Body of pancreas (tissue), 4 donors: Measurements from ENCODE around the gene JADE1. TPM values are rescaled to one million over a fixed set of nuclear protein-coding genes. Genes with fewer than 3 reads are reported as not detected.

Experiments used
- ATAC-seq: fragments of 150-250 bp; one replicate; pipeline ENCODE4 v1.9.1; 2016
- DNase-seq, 4 donors: peaks; one replicate each; pipeline ENCODE4 v3.0.0-alpha.2; 2019
- H3K27ac ChIP-seq, 4 donors: fragments of 200-600 bp; sonication (generic); 1 replicate in 3 of 4; 2 replicates in 1 of 4; pipeline versions ENCODE4 v1.5.1 to v1.6.1; 2016 to 2019; ENCODE audit warnings: mild to moderate bottlenecking in 1 of 4, mixed read lengths in 1 of 4, moderate library complexity in 1 of 4
- H3K27me3 ChIP-seq, 2 donors: fragments of 200-600 bp; sonication (generic); one replicate each; pipeline ENCODE4 v1.6.0; 2016; ENCODE audit warnings: mild to moderate bottlenecking in 1 of 2
- H3K36me3 ChIP-seq, 2 donors: fragments of 200-600 bp; sonication (generic); replicated peaks in 1 of 2; 2 replicates each; pipeline ENCODE4 v1.5.1; 2016; ENCODE audit warnings: low read depth in 2 of 2; ENCODE audit not compliant: insufficient read depth in 1 of 2
- H3K4me1 ChIP-seq: fragments of 200-600 bp; sonication (generic); one replicate; pipeline ENCODE4 v1.6.0; 2016
- H3K4me3 ChIP-seq, 2 donors: fragments of 200-600 bp; sonication (generic); 1 replicate in 1 of 2; 2 replicates in 1 of 2; pipeline ENCODE4 v1.5.1; 2016 to 2019
- H3K9me3 ChIP-seq, 3 donors: fragments of 200-600 bp; sonication (generic); 1 replicate in 2 of 3; 2 replicates in 1 of 3; pipeline ENCODE4 v1.5.1; 2016
- POLR2A ChIP-seq, 3 donors: fragments of 450-650 bp; IDR thresholded peaks; one replicate each; pipeline ENCODE4 v1.6.1; 2016; ENCODE audit warnings: antibody characterized with exemption in 3 of 3, mild to moderate bottlenecking in 2 of 3
- WGBS, 2 donors: methylation state at CpG; one replicate each; pipeline ENCODE4 v1.1.5; 2017; 5-methylcytosine and 5-hydroxymethylcytosine counted together
- intact Hi-C: fragments of 100-400 bp; cut with DNase I; formaldehyde crosslinking; loops from one replicate; pipeline ENCODE4 v1.15.1; 2023
- total RNA-seq, 2 donors: library from RNA; depleted of rRNA; stranded (reverse); fragments of >200 nt; gene quantifications; one replicate each; pipeline ENCODE4 v1.1.0, GENCODE V29; 2016
- TF ChIP-seq, protein P1 (sequence below), 7 experiments: fragments of 450-650 bp in 4 of 7; fragments of 200-600 bp in 3 of 7; sonication (generic) in 3 of 7; IDR thresholded peaks; one replicate each; pipeline ENCODE4 v1.5.1; 2016 to 2019; ENCODE audit warnings: antibody characterized with exemption in 7 of 7

The JADE1 gene
- total RNA-seq, 2 donors from 2014 or later, result 44.4 to 50.4 TPM

DNA sequence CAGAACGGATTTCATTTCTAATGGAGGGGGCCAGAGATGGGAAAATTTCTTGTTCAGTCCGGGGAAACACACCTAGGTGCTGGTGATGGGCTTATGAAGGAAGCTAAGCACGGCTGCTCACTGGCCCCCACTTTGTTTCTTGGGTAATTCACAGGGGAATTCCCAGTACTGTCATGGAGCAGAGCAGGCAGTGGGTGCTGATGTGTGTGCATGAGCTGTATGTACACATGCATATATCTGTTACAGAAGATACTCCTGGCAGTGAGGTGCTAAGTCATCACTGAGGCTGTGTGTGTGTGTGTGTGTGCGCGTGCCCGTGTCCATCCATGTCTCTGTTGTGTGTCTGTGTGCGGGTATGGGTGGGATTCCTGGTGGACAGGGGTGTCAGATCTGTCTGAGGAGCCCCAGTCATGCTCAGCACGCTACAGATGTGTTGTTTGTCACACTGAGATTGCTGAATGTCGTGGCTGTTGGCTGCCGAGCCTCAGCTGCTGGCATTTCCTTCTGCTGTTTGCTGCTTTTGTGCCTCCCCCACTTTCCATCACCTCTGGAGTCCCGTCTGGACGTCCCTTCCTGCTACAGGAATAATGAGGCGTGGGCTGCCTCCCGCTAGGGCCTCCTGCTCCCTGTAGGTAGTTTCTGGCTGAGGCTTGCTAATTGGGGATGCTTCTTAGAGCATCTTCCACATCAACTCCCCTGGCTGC is 53.3 kb downstream of the JADE1 start:
- intact Hi-C loops, result no loop called here
- WGBS, 2 donors, result 73 to 78% methylated on average over 13 to 14 of the region's 14 CpGs
- TF ChIP-seq, protein P1, sequence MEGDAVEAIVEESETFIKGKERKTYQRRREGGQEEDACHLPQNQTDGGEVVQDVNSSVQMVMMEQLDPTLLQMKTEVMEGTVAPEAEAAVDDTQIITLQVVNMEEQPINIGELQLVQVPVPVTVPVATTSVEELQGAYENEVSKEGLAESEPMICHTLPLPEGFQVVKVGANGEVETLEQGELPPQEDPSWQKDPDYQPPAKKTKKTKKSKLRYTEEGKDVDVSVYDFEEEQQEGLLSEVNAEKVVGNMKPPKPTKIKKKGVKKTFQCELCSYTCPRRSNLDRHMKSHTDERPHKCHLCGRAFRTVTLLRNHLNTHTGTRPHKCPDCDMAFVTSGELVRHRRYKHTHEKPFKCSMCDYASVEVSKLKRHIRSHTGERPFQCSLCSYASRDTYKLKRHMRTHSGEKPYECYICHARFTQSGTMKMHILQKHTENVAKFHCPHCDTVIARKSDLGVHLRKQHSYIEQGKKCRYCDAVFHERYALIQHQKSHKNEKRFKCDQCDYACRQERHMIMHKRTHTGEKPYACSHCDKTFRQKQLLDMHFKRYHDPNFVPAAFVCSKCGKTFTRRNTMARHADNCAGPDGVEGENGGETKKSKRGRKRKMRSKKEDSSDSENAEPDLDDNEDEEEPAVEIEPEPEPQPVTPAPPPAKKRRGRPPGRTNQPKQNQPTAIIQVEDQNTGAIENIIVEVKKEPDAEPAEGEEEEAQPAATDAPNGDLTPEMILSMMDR (IDR thresholded peaks at IDR 0.05), result no peak
- TF ChIP-seq POLR2A (IDR thresholded peaks at IDR 0.05), result no peak
- H3K4me1 ChIP-seq, result peaks cover 24% of the 10 kb centered on the region
- H3K4me3 ChIP-seq, result no peak overlapping the region
- peak overlapping the region in 3 of 4 donors; percentile 3 to 25 (median 22) for H3K27ac ChIP-seq
- no peaks in the 10 kb centered on the region for H3K9me3 ChIP-seq
- no peak for ATAC-seq
- no peak for DNase-seq
- no peaks in the 10 kb centered on the region for H3K27me3 ChIP-seq
- peaks cover 9 to 29% of the 10 kb centered on the region in 2 donors for H3K36me3 ChIP-seq

DNA sequence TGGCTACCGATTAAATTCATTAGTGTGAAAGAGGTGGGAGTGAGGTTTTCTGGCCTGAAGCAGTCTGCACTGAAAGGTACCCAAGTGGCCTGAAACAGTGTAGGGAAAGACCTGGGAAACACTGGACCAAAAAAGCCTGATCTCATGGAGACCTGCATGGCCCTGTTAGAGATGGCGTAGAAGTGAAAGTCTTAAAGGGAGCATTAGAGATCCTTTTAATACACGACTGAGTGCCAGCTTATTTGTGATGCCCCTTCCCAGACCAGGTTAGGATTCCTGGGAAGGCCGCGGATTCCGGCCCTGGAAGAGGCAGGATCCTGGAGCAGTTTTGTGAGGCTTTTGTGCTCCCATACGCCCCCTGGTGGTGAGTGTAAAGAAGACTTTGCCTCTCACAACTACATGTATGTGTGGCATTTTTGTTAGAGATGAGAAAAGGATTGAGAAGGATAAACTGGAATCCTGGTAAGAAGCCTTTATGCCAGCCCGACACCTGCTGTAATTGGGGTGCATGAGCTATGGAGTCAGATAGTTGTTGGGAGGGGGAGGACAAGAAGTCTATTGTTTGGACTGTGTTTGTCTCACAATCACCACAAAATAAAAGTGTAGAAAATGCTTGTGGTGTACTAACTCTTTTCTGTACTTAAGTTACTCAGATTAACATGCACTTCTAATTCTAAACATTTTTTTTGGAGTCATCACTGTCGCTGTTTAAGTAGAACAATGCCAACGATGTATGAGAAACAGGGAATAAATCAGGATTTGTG is 54.0 kb downstream of the JADE1 start:
- intact Hi-C loops, result no loop called here
- H3K27ac ChIP-seq, result peak overlapping the region in 2 of 4 donors; percentile 3 to 22
- peak; percentile 74 to 84 (median 80) for DNase-seq
- 32 to 38% methylated on average over 10 of the region's 10 CpGs for WGBS, 2 donors
- H3K4me3 ChIP-seq, result no peak overlapping the region
- TF ChIP-seq, protein P1 (IDR thresholded peaks at IDR 0.05), result peak; percentile 64 to 83 (median 78)
- TF ChIP-seq POLR2A (IDR thresholded peaks at IDR 0.05), result no peak
- peaks cover 8 to 24% of the 10 kb centered on the region in 2 donors for H3K36me3 ChIP-seq
- peaks cover 24% of the 10 kb centered on the region for H3K4me1 ChIP-seq
- H3K27me3 ChIP-seq, result no peaks in the 10 kb centered on the region
- H3K9me3 ChIP-seq, result no peaks in the 10 kb centered on the region
- ATAC-seq, result peak; percentile 70

DNA sequence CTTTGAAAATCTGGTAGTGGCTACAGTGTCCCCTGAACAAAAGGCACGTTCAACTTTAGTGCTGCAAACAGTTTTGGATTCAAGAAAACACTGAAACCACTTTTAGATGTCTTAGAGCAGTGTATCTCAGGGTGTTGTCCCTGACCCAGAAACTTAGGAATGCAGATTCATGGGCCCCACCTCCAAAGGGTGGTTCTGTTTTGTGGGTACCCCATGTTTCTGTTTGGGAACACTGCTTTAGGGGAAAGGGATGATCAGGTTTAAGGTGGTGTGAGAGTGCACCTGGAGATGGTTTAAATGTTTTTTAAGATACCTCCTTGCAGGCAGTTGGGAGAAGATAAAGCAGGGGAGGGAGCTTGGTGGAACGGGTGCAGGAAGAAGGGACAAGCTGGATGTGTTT is 55.6 kb downstream of the JADE1 start:
- ATAC-seq (no peak), DNase-seq (no peak)
- intact Hi-C loops, result loop anchor here (5.0 kb wide), 1 partner anchor 303 kb away; no protein-coding TSS in a partner anchor
- no peak for TF ChIP-seq POLR2A (IDR thresholded peaks at IDR 0.05)
- TF ChIP-seq, protein P1 (IDR thresholded peaks at IDR 0.05), result no peak
- WGBS, 2 donors, result 73 to 90% methylated on average over 2 of the region's 2 CpGs
- H3K4me3 ChIP-seq, result no peak overlapping the region
- peaks cover 12% of the 10 kb centered on the region for H3K4me1 ChIP-seq
- H3K36me3 ChIP-seq, result peaks cover 8 to 35% of the 10 kb centered on the region in 2 donors
- no peaks in the 10 kb centered on the region for H3K27me3 ChIP-seq
- H3K27ac ChIP-seq, result no peak overlapping the region
- H3K9me3 ChIP-seq, result no peaks in the 10 kb centered on the region

DNA sequence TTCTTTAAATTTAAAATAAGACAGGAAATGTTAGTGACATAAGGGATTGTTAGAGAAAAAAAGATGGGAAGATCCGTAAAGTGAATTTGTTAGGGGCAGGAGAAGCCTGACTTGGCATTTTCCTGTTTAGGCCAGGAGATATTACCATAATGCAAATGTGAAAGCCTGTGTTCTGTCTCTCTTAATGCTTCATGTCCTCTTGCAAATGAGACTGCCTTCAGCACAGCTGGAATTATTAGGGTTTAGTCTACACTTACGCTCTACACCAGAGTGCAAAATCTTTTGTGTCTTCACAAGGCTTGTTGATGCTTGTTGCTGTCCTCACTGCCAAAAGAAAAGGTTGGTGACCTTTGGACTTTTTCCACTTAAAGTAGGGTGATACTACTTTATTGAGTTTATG is 56.8 kb downstream of the JADE1 start:
- DNase-seq, result no peak
- H3K4me1 ChIP-seq, result peaks cover 8% of the 10 kb centered on the region
- WGBS, 2 donors, result 95% methylated on average over 2 of the region's 2 CpGs
- H3K27me3 ChIP-seq, result no peaks in the 10 kb centered on the region
- no peak for ATAC-seq
- intact Hi-C loops, result loop anchor here (5.0 kb wide), 1 partner anchor 304 kb away; no protein-coding TSS in a partner anchor
- no peaks in the 10 kb centered on the region for H3K9me3 ChIP-seq
- H3K27ac ChIP-seq, result no peak overlapping the region
- no peak overlapping the region for H3K4me3 ChIP-seq
- TF ChIP-seq POLR2A (IDR thresholded peaks at IDR 0.05), result no peak
- TF ChIP-seq, protein P1 (IDR thresholded peaks at IDR 0.05), result no peak
- peaks cover 2 to 34% of the 10 kb centered on the region in 2 donors for H3K36me3 ChIP-seq
